ENCODE measurements around the gene GEMIN8.

- no peak for TF ChIP-seq CTCF (IDR thresholded peaks at IDR 0.05)
- TF ChIP-seq POLR2A (IDR thresholded peaks at IDR 0.05): no peak
These were observed 2.1 kb downstream of the GEMIN8 start for GRCh38 chrX:14027511-14028019.
